ENCODE measurements around the gene ZKSCAN2.
A peak's percentile ranks its signal among the peaks of the same experiment; 100 is the strongest.

Gene ZKSCAN2

DNA sequence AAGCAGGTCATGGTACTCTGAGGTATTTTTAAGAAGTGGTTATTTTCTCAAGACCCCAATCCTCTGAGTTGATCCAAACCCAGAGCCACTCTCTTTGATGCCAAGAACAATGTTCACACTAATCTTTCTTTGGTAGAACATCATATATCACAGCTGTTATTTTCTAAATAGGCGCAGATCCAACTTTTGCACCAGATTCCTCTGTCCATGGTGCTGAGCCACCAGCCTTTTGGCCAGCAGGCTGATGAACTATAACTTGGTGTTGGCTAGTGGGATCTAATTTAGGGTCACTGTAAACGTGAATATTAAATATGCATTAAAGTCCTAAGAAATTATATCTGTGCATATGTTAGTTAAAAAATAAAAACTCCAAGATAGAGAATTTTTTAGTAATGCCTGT lies 7.0 kb upstream of the ZKSCAN2 start:
- H3K27me3 ChIP-seq = no peaks in the 10 kb centered on the region
- H3K4me3 ChIP-seq (ENCODE audit: low read depth, low read length) = no peak overlapping the region
- H3K36me3 ChIP-seq = no peaks in the 10 kb centered on the region; the same call in 1 of the 2 replicates
- no peak for DNase-seq
- H3K4me1 ChIP-seq = no peaks in the 10 kb centered on the region
- H3K9me3 ChIP-seq = no peaks in the 10 kb centered on the region
- TF ChIP-seq, protein P1, sequence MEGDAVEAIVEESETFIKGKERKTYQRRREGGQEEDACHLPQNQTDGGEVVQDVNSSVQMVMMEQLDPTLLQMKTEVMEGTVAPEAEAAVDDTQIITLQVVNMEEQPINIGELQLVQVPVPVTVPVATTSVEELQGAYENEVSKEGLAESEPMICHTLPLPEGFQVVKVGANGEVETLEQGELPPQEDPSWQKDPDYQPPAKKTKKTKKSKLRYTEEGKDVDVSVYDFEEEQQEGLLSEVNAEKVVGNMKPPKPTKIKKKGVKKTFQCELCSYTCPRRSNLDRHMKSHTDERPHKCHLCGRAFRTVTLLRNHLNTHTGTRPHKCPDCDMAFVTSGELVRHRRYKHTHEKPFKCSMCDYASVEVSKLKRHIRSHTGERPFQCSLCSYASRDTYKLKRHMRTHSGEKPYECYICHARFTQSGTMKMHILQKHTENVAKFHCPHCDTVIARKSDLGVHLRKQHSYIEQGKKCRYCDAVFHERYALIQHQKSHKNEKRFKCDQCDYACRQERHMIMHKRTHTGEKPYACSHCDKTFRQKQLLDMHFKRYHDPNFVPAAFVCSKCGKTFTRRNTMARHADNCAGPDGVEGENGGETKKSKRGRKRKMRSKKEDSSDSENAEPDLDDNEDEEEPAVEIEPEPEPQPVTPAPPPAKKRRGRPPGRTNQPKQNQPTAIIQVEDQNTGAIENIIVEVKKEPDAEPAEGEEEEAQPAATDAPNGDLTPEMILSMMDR (IDR thresholded peaks at IDR 0.05; ENCODE audit: low read depth, low read length) = no peak

DNA sequence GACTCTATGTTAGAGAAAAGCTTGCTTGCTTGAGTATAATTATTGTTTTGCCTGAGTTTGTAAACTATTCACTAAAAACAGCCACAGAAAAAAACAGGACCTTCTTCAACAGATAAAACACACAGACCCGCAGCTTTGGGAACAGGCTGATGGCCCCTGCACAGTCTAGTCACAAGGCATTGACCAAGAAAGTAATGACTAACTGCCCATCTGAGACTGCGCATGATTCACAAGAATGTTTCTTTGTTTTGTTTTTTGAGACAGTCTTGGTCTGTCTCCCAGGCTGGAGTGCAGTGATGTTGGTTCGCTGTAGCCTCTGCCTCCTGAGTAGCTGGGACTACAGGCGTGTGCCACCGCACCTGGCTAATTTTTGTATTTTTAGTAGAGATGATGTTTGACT lies 2.8 kb upstream of the ZKSCAN2 start:
- Histone ChIP-seq H3K4me1 (peaks cover 3% of the 10 kb centered on the region), H3K4me3 (ENCODE audit: low read depth, low read length) (no peak overlapping the region), H3K9me3 (no peaks in the 10 kb centered on the region), H3K36me3 (peaks cover 4% of the 10 kb centered on the region), H3K27me3 (no peaks in the 10 kb centered on the region)
- no peak for DNase-seq
- TF ChIP-seq, protein P1 (IDR thresholded peaks at IDR 0.05; ENCODE audit: low read depth, low read length) = no peak

DNA sequence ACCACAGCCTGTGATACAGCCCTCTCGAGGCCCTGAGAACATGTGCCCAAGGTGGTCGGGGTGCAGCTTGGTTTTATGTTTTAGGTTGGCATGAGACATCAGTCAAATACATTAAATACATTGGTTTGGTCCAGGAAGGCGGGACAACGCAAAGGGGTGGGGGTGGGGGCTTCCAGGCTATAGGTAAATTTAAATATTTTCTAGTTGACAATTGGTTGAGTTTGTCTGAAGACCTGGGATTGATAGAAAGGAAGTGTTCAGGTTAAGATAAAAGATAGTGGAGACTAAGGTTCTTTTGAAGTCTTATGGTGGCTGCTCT lies 1.2 kb upstream of the ZKSCAN2 start:
- DNase-seq = no peak
- Histone ChIP-seq H3K9me3 (no peaks in the 10 kb centered on the region), H3K27me3 (no peaks in the 10 kb centered on the region), H3K4me3 (ENCODE audit: low read depth, low read length) (peak overlapping the region; percentile 97), H3K36me3 (peaks cover 4% of the 10 kb centered on the region), H3K4me1 (peaks cover 3% of the 10 kb centered on the region)
- TF ChIP-seq, protein P1 (IDR thresholded peaks at IDR 0.05; ENCODE audit: low read depth, low read length) = no peak

DNA sequence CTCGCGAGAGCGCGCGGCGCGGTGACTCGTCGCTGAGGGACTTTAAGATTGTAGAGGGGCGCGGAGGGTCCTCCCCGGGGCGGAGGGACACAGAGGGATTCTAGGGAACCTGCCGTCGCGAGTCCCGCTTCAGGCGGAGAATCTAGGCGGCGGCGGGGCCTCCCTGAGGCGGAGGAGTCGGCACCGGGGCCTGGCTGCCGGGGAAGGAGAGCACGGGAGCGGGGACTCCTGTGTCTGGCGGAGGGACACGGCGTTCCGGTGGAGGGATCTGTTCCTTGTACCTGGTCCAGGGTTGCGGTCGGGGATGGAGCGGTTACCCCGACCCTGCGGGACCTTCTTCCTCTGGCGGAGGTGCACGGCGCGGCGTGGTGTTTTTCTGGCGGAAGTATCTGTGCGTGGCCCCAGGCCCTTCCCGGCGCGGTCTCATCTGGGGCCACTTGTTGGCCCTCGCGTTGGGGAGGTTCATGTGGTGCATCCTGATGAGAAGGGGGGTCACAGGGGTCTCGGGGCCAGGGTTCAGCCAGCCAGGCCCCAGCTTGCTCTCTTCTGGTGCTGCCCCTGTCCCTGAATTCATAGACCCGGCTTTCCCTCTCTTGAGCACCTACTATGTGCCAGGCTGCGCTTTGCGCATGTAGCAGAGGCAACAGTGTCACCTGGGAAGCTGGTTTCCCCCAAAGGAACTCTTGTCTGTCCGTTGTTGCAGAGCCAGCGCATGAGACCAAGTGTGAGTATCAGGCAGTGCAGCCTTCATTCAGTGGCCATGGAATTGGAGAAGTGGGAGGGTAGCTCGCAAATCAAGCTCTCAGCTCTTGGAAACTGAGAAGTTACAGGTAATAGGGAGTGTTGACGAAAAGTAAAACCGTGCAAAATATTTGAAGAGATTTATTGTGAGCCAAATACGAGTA lies 563 bp upstream of the ZKSCAN2 start:
- peak; percentile 83 for DNase-seq
- peak overlapping the region; percentile 97 for H3K4me3 ChIP-seq (ENCODE audit: low read depth, low read length)
- H3K4me1 ChIP-seq = peaks cover 3% of the 10 kb centered on the region
- peaks cover 4% of the 10 kb centered on the region for H3K36me3 ChIP-seq
- no peaks in the 10 kb centered on the region for H3K9me3 ChIP-seq
- TF ChIP-seq, protein P1 (IDR thresholded peaks at IDR 0.05; ENCODE audit: low read depth, low read length) = no peak
- no peaks in the 10 kb centered on the region for H3K27me3 ChIP-seq

DNA sequence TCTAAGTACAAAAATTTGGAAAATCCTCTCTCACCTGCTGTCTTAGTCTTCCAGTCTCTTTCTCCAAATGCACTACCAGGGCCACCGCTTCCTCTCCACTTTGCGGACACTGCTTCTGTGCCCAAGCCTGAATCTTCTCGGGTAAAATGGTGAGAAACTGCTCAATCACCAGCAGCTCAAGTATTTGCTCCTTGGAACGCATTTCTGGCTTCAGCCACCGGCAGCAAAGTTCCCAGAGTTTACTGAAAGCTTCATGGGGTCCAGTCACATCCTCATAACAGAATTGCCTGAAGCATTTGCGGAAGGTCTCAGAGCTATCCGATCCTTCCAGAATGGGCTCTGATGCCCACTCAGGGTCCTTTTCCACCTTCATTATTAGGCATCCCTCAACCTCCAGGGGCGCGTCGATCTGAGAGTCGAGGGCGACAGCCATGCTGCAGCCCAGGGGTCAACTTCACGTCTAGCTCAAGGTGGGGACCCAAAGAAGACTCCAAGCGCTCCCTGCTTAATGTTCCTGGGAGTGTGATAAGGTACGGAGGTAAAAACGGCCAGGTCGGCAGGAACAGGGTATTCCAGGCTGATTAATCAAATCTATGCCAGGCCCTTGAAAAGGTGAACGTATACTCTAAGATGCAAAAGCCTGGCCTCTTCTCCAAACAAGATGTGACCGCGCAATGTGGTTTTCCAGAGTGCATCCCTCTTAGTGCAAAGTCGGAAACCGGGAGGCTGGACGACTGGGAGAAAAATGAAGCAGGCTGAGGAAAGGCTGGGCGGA lies 763 bp downstream of the ZKSCAN2 start:
- peak; percentile 48 for DNase-seq
- Histone ChIP-seq H3K4me3 (ENCODE audit: low read depth, low read length) (peak overlapping the region; percentile 97), H3K27me3 (no peaks in the 10 kb centered on the region), H3K36me3 (peaks cover 12% of the 10 kb centered on the region), H3K4me1 (peaks cover 3% of the 10 kb centered on the region), H3K9me3 (no peaks in the 10 kb centered on the region)
- TF ChIP-seq, protein P1 (IDR thresholded peaks at IDR 0.05; ENCODE audit: low read depth, low read length) = peak; percentile 25

All from BE2C (cell line).